ENCODE measurements around the gene SULF2.

GRCh38 chr20:47760686-47761481, 24.4 kb downstream of the SULF2 start:
- TF ChIP-seq EZH2 (IDR thresholded peaks at IDR 0.05; ENCODE audit: borderline replicate concordance, low read depth, low read length, poor library complexity, severe bottlenecking) (no peak), CTCF (conservative IDR thresholded peaks at IDR 0.05; ENCODE audit: low read depth, low read length) (no peak)
